HepG2 (cell line): ENCODE measurements around the gene IZUMO4. TPM values are rescaled to one million over a fixed set of nuclear protein-coding genes. Genes with fewer than 3 reads are reported as not detected.

Experiments used
- ATAC-seq: fragments of 200-7000 bp; cut with Tn5 transposase; 3 replicates; pipeline ENCODE4 v1.9.1; 2020; ENCODE audit warnings: mild to moderate bottlenecking, moderate library complexity
- BruUV-seq: library from RNA; stranded (reverse); fragments of 400-500 nt; replicated peaks from 2 replicates; lab custom pipeline; 2021; lab: Mats Ljungman, UMichigan
- CTCF ChIA-PET: fragments of 300-600 bp; formaldehyde crosslinking; extraction: SDS; loops from one replicate; lab custom pipeline; 2021; ENCODE audit warnings: low total read pairs, inconsistent platforms, low intra/inter-chr PET ratio; lab: Yijun Ruan, JAX
- POLR2A ChIA-PET: fragments of 350-600 bp; sonication (Branson Sonifier 250); formaldehyde crosslinking; loops from one replicate; lab custom pipeline; 2020; ENCODE audit warnings: antibody characterized with exemption, inconsistent platforms; lab: Yijun Ruan, JAX
- DNase-seq: peaks from one replicate; pipeline ENCODE4 v3.0.0-alpha.2; 2015; ENCODE audit warnings: low spot score
- FAIRE-seq: peaks from 3 replicates; lab custom pipeline; 2011; peaks lifted over from hg19 to GRCh38; lab: Jason Lieb, UNC
- H2AFZ ChIP-seq: one replicate; pipeline ENCODE4 v1.6.1; 2011; ENCODE audit warnings: low read length, inconsistent platforms
- H3K27ac ChIP-seq: fragments of 300-600 bp; 3 replicates; pipeline ENCODE4 v1.8.0; 2011; ENCODE audit warnings: mixed run types, mild to moderate bottlenecking, mixed read lengths, low read length, inconsistent platforms; ENCODE audit not compliant: insufficient read depth; ENCODE audit errors: extremely low read length
- H3K27me3 ChIP-seq, 2 experiments: fragments of 200-600 bp in 1 of 2; 2 replicates in 1 of 2; 3 replicates in 1 of 2; pipeline versions ENCODE4 v1.6.0 to v1.8.0; 2011; ENCODE audit warnings: low read length in 2 of 2, mild to moderate bottlenecking in 2 of 2, moderate library complexity in 2 of 2, inconsistent platforms in 1 of 2; ENCODE audit not compliant: insufficient read depth in 2 of 2, control insufficient read depth in 1 of 2
- H3K36me3 ChIP-seq, 2 experiments: fragments of 200-600 bp in 1 of 2; replicated peaks in 1 of 2; 2 replicates in 1 of 2; 3 replicates in 1 of 2; pipeline versions ENCODE4 v1.5.1 to v1.8.0; 2011; ENCODE audit warnings: low read length in 2 of 2, inconsistent platforms in 1 of 2; ENCODE audit not compliant: insufficient read depth in 2 of 2, control insufficient read depth in 1 of 2
- H3K4me1 ChIP-seq: 2 replicates; pipeline ENCODE4 v1.5.1; 2012; ENCODE audit warnings: low read length, inconsistent platforms; ENCODE audit not compliant: insufficient read depth
- H3K4me2 ChIP-seq: 2 replicates; pipeline ENCODE4 v1.6.0; 2011; ENCODE audit warnings: low read depth, low read length, inconsistent platforms
- H3K4me3 ChIP-seq, 3 experiments: fragments of 200-600 bp in 1 of 3; sonication (generic), shearing (Covaris generic) in 1 of 3; replicated peaks in 1 of 3; 2 replicates each; pipeline ENCODE4 v1.5.1; 2011 to 2016; ENCODE audit warnings: low read length in 3 of 3, inconsistent platforms in 2 of 3, low read depth in 2 of 3, mild to moderate bottlenecking in 2 of 3, control low read depth in 1 of 3, mixed read lengths in 1 of 3; ENCODE audit not compliant: insufficient read depth in 1 of 3
- H3K79me2 ChIP-seq: one replicate; pipeline ENCODE4 v1.6.1; 2011; ENCODE audit warnings: low read length, inconsistent platforms; ENCODE audit not compliant: insufficient read depth
- H3K9ac ChIP-seq: 2 replicates; pipeline ENCODE4 v1.6.0; 2011; ENCODE audit warnings: mild to moderate bottlenecking, low read depth, low read length, inconsistent platforms; ENCODE audit not compliant: insufficient read depth
- H3K9me3 ChIP-seq: 2 replicates; pipeline ENCODE4 v1.5.1; 2012; ENCODE audit warnings: mild to moderate bottlenecking, low read length
- H4K20me1 ChIP-seq: 2 replicates; pipeline ENCODE4 v1.6.0; 2011; ENCODE audit warnings: inconsistent platforms, mild to moderate bottlenecking, low read length, moderate library complexity; ENCODE audit not compliant: insufficient read depth
- AGO2 ChIP-seq: fragments of 200-400 bp; formaldehyde crosslinking; optimal IDR thresholded peaks from 2 replicates; pipeline ENCODE3; 2017; ENCODE audit warnings: mild to moderate bottlenecking, low read depth, low read length, moderate library complexity
- CBX1 ChIP-seq: IDR thresholded peaks from one replicate; pipeline ENCODE4 v1.6.1; 2016; ENCODE audit warnings: antibody characterized with exemption, low read depth
- ZSCAN20 ChIP-seq: sonication (generic); formaldehyde crosslinking; IDR thresholded peaks from 2 replicates; pipeline ENCODE4 v1.4.0; 2020; ENCODE audit warnings: missing genetic modification reagents, mild to moderate bottlenecking, borderline replicate concordance
- WGBS: methylation state at CpG from one replicate; pipeline ENCODE4 v1.1.6; 2017; ENCODE audit warnings: low lambda C conversion rate; 5-methylcytosine and 5-hydroxymethylcytosine counted together
- in situ Hi-C: cut with HindIII; loops from 2 replicates; pipeline ENCODE4 v1.10.0; 2017; ENCODE audit warnings: low pct_unique_long_range_greater_than_20kb; ENCODE audit not compliant: extremely low pct_ligation_motif_present
- intact Hi-C: fragments of 100-400 bp; cut with micrococcal nuclease; formaldehyde crosslinking; loops from one replicate; pipeline ENCODE4 v1.10.0; 2022; ENCODE audit not compliant: unreplicated experiment
- polyA plus RNA-seq, 8 experiments: library from polyadenylated mRNA; depleted of rRNA in 3 of 8; stranded (reverse) in 7 of 8; unstranded in 1 of 8; fragments of >200 nt; fragmentation: Illumina TruSeq in 4 of 8; extraction: Trizol in 4 of 8; gene quantifications; 2 replicates each; pipeline versions ENCODE4 v1.2.1 to v1.2.3, GENCODE V29; 2011 to 2016; ENCODE audit warnings: low read depth in 4 of 8, missing spikeins in 1 of 8, mixed read lengths in 1 of 8; ENCODE audit not compliant: insufficient read depth in 1 of 8
- total RNA-seq, 5 experiments: library from RNA; depleted of rRNA; stranded (reverse); fragments of >200 nt; fragmentation: Illumina TruSeq; extraction: Trizol; gene quantifications; 2 replicates each; pipeline ENCODE4 v1.2.3, GENCODE V29; 2016; ENCODE audit warnings: low read depth in 1 of 5

The IZUMO4 gene
- total and polyA plus RNA-seq, 2 of the 13 experiments (the other 11 are each of a cell fraction or from before 2014, with no cell fraction given) = 0.77 to 3.9 TPM

- no TSS peak for BruUV-seq
- 96% methylated on average over 16 of the region's 23 CpGs for WGBS
- CTCF ChIA-PET = no interaction called here
- no peaks in the 10 kb centered on the region for H3K27me3 ChIP-seq
- 0 out of 2 replicates have a peak, but pooled peaks cover 2% of the 10 kb centered on the region for H4K20me1 ChIP-seq
- no peak overlapping the region for H3K4me3 ChIP-seq
- no peaks in the 10 kb centered on the region for H3K4me1 ChIP-seq
- no peaks in the 10 kb centered on the region for H3K9me3 ChIP-seq
- ATAC-seq (no peak), DNase-seq (no peak)
- no peak overlapping the region for H3K27ac ChIP-seq
- intact Hi-C loops = no loop called here
- TF ChIP-seq CBX1 (no peak), AGO2 (peak; percentile 56)
- TF ChIP-seq, all 625 proteins: peak for 1
- no peak overlapping the region for H3K9ac ChIP-seq
- peaks cover 62 to 95% of the 10 kb centered on the region in 2 experiments for H3K36me3 ChIP-seq
- no peaks in the 10 kb centered on the region for H3K79me2 ChIP-seq
- no peak for FAIRE-seq
- POLR2A ChIA-PET = no interaction called here
- H2AFZ ChIP-seq = no peak overlapping the region
- H3K4me2 ChIP-seq = no peak overlapping the region
- in situ Hi-C loops = no loop called here
Measured at GRCh38 chr19:2112516-2113320, 16.0 kb downstream of the IZUMO4 start.

- Histone ChIP-seq H4K20me1 (0 out of 2 replicates have a peak, but pooled peaks cover 2% of the 10 kb centered on the region), H3K9me3 (no peaks in the 10 kb centered on the region), H3K4me2 (no peak overlapping the region), H3K36me3 (peaks cover 65 to 95% of the 10 kb centered on the region in 2 experiments), H3K27ac (no peak overlapping the region), H3K79me2 (no peaks in the 10 kb centered on the region), H3K4me3 (no peak overlapping the region), H3K27me3 (no peaks in the 10 kb centered on the region), H2AFZ (no peak overlapping the region), H3K9ac (no peak overlapping the region), H3K4me1 (no peaks in the 10 kb centered on the region)
- ATAC-seq = no peak
- BruUV-seq = no TSS peak
- WGBS = 94% methylated on average over 15 of the region's 24 CpGs
- CTCF ChIA-PET = no interaction called here
- in situ Hi-C loops (no loop called here), intact Hi-C loops (no loop called here)
- TF ChIP-seq AGO2 (peak; percentile 31), ZSCAN20 (CRISPR knock-in tag) (no peak)
- no peak for FAIRE-seq
- no peak for DNase-seq
- POLR2A ChIA-PET = no interaction called here
Measured at GRCh38 chr19:2113439-2114211, 16.9 kb downstream of the IZUMO4 start.
